HG03196 (cell line): ENCODE measurements around the gene AARS1.
"Not testable (repeated sequence)": the region's sequence is repeated elsewhere in the genome, so short reads cannot be mapped to it uniquely, and the experiment has no call there.

Source experiments
- ATAC-seq: cut with Tn5 transposase; IDR thresholded peaks from one replicate; pipeline ENCODE4 v1.9.1; 2021; ENCODE audit not compliant: unreplicated experiment

AARS1 gene

GRCh38 chr16:70271696-70272095 lies 17.6 kb downstream of the AARS1 start:
- ATAC-seq, result no peak

GRCh38 chr16:70270176-70270575 lies 19.1 kb downstream of the AARS1 start:
- no peak for ATAC-seq

GRCh38 chr16:70269471-70269870 lies 19.8 kb downstream of the AARS1 start:
- ATAC-seq, result no peak

- ATAC-seq, result not testable (repeated sequence)
Measured at GRCh38 chr16:70267922-70268321, 21.4 kb downstream of the AARS1 start.

- no peak for ATAC-seq
Measured at GRCh38 chr16:70267516-70267915, 21.8 kb downstream of the AARS1 start.

GRCh38 chr16:70259903-70260302 lies 29.4 kb downstream of the AARS1 start:
- ATAC-seq, result not testable (repeated sequence)

- no peak for ATAC-seq
Measured at GRCh38 chr16:70258946-70259345, 30.4 kb downstream of the AARS1 start.

- ATAC-seq, result no peak
Measured at GRCh38 chr16:70258065-70258464, 31.2 kb downstream of the AARS1 start.

- ATAC-seq, result no peak
Measured at GRCh38 chr16:70257391-70257790, 31.9 kb downstream of the AARS1 start.

- no peak for ATAC-seq
Measured at GRCh38 chr16:70255574-70255973, 33.7 kb downstream of the AARS1 start.

- ATAC-seq, result no peak
Measured at GRCh38 chr16:70254965-70255286, 34.4 kb downstream of the AARS1 start.

- no peak for ATAC-seq
Measured at GRCh38 chr16:70254180-70254964, 34.9 kb downstream of the AARS1 start.

GRCh38 chr16:70253291-70254106 lies 35.8 kb downstream of the AARS1 start:
- no peak for ATAC-seq

- no peak for ATAC-seq
Measured at GRCh38 chr16:70252355-70252988, 36.8 kb downstream of the AARS1 start.

GRCh38 chr16:70251629-70252354 lies 37.5 kb downstream of the AARS1 start, which contains the start of gene EXOSC6:
TSS of gene EXOSC6 (minus strand) at chr16:70251940. CDS start at chr16:70251900, 40 bp downstream.
- ATAC-seq, result peak; percentile 82

- peak; percentile 35 for ATAC-seq
Measured at GRCh38 chr16:70250748-70251628, 38.3 kb downstream of the AARS1 start.

GRCh38 chr16:70249697-70250096 lies 39.6 kb downstream of the AARS1 start:
- not testable (repeated sequence) for ATAC-seq

- ATAC-seq, result not testable (repeated sequence)
Measured at GRCh38 chr16:70238773-70239172, 50.5 kb downstream of the AARS1 start.

GRCh38 chr16:70231831-70232230 lies 57.5 kb downstream of the AARS1 start:
- ATAC-seq, result not testable (repeated sequence)

GRCh38 chr16:70226024-70226423 lies 63.3 kb downstream of the AARS1 start:
- ATAC-seq, result not testable (repeated sequence)
